AG09309 (cell line): Measurements from ENCODE around the gene ENO4.

Experiments used
- DNase-seq: peaks from one replicate; pipeline ENCODE4 v3.0.0-alpha.2; 2010; ENCODE audit warnings: low read depth
- H3K4me3 ChIP-seq: 2 replicates; pipeline ENCODE4 v1.5.1; 2011; ENCODE audit warnings: mild to moderate bottlenecking, low read depth, low read length, moderate library complexity; ENCODE audit not compliant: control insufficient read depth
- TF ChIP-seq, protein P1 (sequence below): IDR thresholded peaks from 2 replicates; pipeline ENCODE4 v1.5.1; 2011; ENCODE audit warnings: mild to moderate bottlenecking, low read depth, low read length, inconsistent platforms; ENCODE audit not compliant: insufficient read depth, control insufficient read depth; ENCODE audit errors: missing control alignments

The ENO4 gene

DNA sequence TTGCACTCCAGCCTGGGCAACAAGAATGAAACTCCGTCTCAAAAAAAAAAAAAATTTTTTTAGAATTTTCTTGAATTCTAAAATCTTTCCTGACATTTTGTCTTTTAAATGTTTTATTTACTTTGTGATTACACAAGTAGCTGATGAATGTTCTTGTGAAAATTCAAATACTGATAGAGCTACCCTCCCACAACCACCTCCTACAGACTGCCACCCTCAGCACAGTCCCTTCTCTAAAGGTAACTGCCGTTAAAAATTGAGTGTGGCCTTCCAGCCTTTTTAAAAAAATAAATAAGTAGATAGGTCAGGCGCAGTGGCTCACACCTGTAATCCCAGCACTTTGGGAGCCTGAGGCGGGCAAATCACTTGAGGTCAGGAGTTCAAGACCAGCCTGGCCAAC is 15.1 kb downstream of the ENO4 start:
- DNase-seq: no peak
- TF ChIP-seq, protein P1, sequence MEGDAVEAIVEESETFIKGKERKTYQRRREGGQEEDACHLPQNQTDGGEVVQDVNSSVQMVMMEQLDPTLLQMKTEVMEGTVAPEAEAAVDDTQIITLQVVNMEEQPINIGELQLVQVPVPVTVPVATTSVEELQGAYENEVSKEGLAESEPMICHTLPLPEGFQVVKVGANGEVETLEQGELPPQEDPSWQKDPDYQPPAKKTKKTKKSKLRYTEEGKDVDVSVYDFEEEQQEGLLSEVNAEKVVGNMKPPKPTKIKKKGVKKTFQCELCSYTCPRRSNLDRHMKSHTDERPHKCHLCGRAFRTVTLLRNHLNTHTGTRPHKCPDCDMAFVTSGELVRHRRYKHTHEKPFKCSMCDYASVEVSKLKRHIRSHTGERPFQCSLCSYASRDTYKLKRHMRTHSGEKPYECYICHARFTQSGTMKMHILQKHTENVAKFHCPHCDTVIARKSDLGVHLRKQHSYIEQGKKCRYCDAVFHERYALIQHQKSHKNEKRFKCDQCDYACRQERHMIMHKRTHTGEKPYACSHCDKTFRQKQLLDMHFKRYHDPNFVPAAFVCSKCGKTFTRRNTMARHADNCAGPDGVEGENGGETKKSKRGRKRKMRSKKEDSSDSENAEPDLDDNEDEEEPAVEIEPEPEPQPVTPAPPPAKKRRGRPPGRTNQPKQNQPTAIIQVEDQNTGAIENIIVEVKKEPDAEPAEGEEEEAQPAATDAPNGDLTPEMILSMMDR: no peak
- no peak overlapping the region for H3K4me3 ChIP-seq

DNA sequence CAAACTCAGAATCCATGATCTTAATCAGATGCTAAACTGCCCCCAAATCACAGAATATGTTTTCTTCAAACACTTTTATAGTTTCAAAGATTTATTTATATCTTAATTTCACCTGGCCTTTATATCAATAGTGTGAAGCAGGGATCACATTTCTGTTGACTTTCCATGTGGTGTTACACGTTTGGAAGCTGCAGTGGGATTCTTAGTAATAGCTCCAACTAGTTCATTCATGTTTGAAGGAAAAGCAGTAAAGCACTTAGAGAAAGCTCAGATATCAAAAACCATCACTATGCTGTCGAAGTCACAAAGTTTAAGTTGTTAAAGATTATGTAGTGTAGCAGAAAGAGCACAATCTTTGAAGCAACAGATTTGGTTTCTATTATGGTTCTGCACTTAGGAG is 16.8 kb downstream of the ENO4 start:
- H3K4me3 ChIP-seq: no peak overlapping the region
- TF ChIP-seq, protein P1: no peak
- DNase-seq: no peak

DNA sequence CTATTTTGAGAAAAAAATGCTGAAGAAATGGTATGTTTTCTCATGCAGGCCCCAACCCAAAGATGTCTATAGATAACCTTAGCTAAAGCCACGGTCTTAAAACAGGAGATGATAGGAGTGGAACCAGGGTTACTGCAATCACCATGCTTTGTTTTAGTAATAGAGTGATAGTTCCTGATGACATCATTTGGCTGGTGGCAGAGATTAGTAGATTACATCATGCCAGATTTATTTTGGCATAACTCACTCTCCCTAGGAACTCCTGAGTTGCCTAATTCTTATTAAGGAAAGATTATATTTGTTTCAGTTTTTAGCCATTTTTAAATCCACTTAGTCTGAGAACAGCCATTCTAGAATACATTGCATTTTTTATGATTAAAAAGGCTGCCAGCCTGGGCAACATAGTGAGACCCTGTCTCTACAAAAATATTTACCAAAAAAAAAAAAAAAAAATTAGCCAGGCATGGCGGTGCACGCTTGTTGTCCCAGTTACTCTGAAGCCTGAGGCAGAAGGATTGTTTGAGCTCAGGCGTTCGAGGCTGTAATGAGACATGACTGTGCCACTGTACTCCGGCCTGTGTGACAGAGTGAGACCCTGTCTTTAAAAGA is 17.8 kb downstream of the ENO4 start:
- DNase-seq: no peak
- TF ChIP-seq, protein P1: no peak
- H3K4me3 ChIP-seq: no peak overlapping the region

DNA sequence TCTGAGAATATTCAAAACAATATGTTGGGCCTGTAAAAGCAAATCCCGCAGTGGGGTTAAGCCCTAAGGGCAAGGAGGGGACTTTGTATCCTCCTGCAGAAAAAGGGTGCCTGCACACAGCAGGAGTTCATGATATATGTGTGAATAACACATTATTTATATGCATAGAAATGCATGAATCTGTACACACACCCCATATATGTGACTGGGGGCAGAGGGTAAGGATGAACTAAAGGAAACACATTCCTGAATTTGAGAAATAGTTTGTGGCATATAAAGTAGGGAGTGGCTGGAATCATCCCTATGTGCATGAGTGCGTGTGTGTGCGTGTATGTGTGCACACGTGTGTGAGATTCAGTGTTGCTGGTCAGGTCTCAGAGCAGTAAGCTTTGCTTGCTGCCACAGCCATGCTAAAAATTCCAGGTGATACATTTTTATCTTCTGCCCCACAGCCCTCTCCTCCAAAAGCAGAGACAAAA is 18.9 kb downstream of the ENO4 start:
- no peak for DNase-seq
- TF ChIP-seq, protein P1: no peak
- no peak overlapping the region for H3K4me3 ChIP-seq

DNA sequence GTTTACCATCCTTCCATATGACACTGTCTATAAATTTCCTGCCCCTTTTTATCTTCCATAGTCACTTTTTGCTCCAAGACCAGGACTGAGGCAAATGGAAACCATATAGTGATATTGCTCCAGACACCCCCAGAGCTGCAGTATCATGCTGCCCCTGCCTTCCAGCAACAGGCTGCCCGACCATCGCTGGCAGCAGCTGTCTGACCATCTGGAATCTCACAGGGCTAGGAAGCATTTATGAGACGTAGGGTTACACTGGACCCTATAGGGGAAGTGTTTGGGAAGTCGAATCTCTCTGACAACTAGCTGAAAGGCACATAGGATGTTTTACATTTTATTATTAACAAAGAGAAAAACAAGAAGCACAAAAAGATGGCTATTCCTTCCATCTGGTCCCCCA is 19.4 kb downstream of the ENO4 start:
- no peak for DNase-seq
- no peak overlapping the region for H3K4me3 ChIP-seq
- TF ChIP-seq, protein P1: no peak

DNA sequence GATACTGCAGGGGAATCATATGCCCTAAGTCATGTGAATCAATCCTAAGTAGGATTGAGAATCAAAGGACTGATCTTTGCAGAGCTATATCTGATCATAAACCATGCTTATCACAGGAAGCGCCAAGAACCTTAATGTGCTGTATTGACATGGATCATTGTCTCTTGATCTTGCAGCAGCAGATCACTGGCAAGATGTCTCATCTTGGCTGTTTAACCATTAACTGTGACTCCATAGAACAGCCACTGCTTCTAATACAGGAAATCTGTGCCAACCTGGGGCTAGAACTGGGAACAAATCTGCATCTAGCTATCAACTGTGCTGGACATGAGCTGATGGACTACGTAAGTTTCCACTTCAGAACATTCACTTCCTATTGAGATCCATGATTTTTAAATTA is 21.6 kb downstream of the ENO4 start:
- H3K4me3 ChIP-seq: no peak overlapping the region
- no peak for DNase-seq
- TF ChIP-seq, protein P1: no peak

DNA sequence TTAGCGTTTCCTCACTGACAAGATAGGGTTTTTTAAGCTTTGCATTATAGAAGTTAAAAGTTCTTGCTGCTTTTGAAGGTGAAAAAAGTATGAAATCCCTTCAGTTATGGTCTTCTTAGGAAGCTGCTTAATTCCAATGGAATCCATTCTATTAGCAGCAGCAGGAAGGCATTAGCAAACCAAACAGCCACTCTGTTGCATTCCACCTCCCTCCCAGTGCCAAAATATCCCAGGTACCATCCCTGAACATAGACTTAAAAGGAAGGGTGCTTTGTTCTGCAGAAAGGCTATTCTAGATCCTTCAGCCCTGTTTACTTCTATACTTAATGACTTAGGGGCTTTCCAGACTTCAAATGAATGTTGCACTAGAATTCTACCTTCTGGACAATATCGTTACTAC is 23.8 kb downstream of the ENO4 start:
- no peak for DNase-seq

More for the DNA sequence above, 23.8 kb downstream of the ENO4 start:
- H3K4me3 ChIP-seq: no peak overlapping the region
- TF ChIP-seq, protein P1: no peak
